NCI-H524 treated with DMSO at 0.1 percent for 48 hours (cell line): Measurements from ENCODE around the gene TMEM183A.
A peak's percentile ranks its signal among the peaks of the same experiment; 100 is the strongest.

ENCODE experiments used
- DNase-seq: peaks from one replicate; lab custom pipeline; 2025; lab: John Stamatoyannopoulos, UW

Gene TMEM183A

DNA sequence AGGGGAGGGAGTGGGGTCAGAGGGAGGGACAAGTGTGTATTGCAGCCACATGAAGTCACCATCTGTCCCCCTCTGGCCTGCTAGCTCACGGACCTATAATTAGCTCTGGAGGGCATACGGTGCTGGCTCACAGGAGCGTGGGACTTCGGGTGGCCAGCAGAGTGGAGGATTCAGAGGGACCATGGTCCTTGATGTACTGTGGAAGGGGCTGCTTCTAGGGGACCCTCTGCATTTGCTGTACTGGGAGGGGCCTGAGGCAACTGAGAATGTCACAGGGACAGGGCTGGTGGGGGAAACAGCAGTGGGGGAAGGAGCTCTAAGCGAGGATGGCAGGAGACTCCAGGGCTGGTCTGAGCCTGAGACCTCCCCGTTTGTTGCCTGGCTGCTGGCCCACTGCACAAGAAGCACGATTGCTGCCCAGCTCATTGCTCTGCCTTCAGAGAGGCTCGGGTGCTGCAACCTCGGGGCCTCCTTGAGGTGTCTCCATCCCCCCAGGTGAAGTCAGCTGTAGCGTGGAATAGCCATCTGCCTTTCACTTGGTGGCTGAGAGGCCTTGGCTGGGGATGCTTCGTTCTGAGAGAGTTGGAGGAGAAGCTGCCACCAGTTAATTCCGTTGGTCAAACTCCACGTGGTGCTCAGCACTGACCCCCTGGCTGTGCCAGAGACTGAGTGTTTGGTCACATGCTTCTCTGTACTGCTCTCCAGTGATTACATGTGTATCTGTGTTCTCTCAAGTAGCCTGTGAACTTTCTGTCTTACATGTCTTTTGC, 21.8 kb downstream of the TMEM183A start:
- peak; percentile 28 for DNase-seq

DNA sequence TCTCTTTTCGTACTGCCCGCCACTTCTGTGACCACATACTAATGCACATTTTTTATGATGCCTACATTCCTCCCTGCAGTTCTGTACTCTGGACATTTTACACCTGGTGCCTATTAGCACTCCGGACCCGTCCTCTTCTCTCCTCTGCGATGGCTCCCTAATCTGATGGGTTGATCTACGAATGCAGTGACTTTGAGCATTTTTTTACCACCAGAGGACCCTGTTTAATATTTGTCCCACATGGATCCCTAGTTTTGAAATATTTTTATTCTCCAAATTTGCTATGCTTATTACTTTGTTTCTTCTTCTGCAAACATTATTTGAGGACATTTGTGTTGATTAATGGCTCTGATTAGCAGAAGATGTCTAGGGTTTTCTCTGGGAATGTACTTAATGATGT, 24.3 kb downstream of the TMEM183A start:
- no peak for DNase-seq

DNA sequence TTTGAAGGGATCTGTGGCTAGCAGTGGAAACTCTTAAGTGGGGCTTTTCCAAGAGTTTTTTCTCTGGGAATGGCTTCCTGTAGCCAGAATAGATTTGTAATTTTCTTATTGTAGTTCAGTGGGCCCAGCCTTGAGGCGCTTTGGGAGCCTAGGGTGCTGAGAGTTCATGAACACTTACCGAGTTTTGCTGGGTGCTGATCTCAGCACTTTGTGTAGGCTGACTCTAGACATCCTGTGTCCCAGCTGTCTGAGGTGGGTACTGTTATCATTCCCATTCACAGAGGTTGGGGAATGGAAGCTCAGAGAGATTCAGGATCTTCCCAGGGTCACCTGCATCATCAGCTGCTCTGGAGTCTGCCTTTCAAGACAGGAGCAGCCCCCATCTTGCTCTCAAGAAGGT, 26.1 kb downstream of the TMEM183A start:
- no peak for DNase-seq

DNA sequence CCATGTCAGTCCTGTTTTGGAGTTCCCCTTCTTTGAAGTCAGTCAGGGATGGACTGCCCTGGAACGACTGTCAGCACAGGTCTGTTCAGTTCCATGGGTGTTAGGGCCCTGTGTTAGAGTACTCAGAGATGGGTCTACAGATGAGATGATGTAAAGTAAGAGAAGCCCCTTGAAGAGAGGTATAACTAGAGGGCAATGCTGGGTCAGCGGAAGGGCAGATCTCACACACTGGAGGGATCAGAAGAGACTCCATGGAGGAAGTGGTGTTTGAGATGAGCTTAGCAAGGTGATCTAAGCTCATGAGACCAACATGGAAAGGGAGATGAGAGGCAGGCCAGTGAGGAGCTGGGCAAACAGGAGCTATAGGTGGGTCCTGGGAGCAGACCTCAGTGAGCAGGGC, 26.7 kb downstream of the TMEM183A start:
- no peak for DNase-seq

DNA sequence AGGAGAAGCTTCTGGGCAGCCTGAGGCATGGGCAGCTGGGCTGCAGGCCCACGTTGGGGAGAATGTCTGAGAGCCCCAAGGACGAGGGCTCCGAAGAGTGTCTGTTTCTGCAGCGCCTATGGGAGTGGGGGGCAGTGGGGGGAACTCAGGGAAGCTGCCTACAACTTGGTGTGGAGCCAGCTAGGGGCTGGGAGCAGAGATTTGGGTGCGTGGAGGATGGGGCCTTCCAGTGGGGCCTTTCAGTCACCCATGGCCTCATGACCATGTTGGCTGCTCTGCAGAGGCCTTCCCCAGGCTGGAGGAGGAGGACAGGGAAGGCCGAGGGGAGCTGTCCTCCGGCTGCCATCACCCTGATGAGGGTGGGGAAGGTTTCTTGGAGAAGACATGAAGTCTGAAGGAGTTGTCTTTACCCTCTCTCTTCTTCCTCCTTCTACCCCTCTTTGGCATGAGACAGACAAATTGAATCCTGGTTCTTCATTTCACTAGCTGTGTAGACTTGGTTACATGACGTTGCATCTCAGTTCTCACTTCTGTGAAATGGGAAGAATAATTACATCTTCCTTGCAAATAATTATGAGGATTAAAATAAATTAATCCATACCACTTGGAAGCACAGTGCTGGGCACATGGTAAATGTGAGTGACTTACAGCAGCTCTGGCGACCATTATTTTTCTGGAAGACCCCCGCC, 27.4 kb downstream of the TMEM183A start:
- DNase-seq, result no peak

DNA sequence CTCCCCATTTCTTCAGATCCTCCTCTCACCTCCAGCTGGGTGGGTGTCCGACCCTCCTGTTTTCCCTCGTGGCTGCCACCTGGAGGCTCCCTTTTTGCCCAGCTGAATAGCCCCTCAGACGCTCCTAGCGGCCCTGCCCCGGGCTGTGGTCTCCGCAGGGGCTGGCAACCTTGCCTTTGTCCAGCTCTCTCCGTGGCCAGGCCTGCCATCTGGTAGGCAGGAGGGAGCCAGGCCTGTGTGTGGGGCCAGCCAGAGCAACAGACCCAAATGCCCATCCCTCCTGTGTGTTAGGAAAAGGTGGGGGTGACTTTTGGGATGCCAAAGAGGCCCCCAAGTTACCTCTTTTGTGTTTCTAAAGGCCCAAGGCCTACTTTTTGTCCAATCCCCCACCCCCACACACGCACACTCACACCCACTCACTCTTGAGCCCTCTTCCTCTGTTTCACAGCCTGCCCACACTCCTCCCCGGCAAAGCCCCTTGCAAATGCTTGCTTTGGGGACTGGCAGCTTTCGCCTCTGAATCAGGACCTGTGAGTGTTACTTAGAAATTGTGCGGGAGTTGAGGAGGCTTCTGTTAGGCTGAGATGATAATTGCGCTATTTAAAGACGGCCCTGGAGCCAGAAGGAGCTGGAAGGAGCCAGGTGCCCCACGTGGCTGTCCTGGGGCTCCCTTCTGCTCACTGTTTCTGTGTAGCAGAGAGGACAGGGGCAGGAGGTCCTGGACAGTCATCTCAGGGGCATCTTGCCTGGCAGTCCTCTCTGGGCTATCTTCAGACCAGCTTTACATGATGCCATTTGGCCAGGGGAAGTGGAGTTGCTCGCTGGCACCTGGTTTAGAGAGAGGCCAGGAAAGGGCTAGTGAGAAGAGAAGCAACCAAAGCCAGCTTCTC, 28.2 kb downstream of the TMEM183A start:
- no peak for DNase-seq

DNA sequence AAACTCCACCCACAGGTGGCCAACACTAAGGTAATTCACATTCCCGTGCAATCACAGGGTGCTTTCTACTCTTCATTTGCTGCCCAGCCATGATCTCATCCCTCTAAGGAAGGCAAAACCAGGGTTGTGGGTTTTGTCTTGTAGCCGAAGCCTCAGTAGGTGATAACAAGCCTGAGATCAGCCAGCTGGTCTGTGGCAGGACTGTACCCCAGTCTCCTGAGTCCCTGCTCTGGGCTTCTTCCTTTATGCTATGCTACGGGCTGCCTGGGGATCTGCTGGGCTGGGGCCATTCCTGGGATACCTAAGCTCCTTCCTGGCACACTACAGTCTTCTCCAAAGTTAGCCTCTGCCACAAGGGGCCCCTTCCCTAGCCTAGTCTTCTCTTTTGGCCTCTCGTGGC, 29.0 kb downstream of the TMEM183A start:
- no peak for DNase-seq

DNA sequence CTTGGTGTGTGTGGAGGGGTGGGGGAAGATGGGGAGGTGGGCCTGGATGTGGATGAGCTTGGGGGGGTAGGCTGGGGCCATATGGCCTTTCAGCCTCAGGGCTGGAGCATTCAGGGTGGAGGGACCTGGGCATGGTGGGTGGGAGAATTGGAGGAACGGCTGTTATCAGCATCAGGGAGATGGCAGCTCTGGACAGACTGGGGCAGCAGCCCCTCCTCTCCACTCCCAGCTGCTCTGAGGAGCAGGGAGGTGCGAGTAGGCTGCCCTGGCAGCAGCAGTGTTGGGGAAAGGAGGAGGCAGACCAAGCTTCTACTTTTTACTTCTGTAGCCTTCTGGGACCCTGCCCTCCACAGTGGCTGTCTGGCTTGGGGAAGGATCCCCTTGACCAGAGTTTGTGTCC, 29.4 kb downstream of the TMEM183A start:
- no peak for DNase-seq

DNA sequence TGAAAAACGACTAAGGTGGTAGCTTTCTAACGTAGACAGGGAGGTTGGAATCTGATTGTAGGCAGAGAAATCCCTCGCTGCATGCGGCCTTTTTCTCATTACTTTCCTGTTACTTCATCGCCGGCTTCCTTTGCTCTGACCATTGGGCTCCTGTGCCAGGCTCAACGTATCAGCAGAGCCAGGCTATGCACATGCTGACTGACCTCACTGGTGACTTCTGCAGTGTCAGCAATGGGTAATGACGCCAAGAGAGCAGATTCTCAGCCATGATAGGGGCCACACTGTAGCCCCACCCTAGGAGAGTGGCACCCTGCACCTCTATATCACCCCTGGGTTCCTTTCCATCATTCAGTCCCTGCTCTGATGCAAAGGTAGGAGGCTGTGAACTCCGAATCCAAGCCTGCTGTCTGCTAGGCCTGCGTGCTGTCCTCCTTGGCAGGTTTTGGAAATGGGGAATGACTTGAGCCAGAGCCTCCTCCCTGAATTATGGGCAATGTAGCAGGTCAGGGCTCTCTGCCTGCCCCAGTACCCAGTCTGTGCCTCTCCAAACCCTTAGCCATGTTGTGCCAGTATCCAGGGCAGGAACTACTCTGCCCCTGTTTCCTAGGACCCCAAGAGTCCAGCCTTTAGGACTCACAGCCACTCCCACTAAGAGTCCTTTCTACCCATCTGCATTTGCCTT, 30.5 kb downstream of the TMEM183A start:
- no peak for DNase-seq

DNA sequence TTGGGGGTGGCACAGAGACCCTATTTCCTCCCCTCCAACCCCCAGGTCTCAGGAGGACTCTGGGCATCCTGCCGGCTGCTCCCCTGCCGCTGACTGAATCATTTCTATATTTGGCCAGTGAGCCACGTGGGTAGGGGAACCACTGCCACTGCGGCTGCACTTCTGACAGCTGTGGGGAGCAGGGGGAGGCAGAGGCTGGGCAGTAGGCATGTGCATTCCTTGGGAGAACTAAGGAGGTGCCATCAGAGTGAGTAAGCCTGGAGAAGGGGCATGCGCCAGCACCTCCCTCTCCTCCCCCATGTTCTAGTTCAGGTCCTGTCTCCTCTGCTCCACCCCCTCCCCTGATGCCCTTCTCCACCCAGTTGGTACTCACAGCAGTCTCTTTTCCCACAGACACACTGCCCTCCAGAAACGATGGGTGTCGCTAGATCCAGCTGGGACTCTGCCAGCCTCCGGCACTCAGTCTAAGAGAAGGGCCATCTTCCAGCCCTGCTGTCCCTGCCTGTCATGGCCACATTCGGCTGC, 31.1 kb downstream of the TMEM183A start:
- no peak for DNase-seq

DNA sequence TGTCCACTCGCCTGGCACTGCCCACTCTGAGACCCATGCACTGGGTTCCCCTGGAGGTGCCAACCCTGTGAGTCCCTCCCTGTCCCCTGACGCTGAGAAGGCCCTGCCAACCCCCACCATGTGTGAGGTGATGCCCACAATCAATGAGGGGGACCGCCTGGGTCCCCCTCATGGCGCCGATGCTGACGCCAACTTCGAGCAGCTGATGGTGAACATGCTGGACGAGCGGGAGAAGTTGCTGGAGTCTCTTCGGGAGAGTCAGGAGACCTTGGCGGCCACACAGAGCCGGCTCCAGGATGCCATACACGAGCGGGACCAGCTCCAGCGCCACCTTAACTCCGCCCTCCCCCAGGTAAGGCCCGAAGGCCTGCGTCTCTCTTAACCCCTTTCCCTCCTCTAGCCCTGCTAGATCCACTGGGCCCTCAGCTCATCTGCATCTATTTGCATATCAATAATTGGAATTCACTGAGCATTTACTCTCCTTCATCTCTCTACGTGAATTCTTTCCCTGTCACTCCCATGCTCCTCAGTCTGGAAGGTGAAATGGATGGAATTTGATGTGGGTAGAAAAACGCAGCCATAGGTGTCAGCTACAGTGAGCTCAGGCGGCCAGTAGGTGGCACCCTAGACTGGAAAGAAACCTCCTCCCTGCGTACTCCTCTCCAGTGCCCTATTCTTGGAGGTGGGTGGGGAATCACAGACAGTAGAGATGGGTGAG, 31.9 kb downstream of the TMEM183A start:
- no peak for DNase-seq

DNA sequence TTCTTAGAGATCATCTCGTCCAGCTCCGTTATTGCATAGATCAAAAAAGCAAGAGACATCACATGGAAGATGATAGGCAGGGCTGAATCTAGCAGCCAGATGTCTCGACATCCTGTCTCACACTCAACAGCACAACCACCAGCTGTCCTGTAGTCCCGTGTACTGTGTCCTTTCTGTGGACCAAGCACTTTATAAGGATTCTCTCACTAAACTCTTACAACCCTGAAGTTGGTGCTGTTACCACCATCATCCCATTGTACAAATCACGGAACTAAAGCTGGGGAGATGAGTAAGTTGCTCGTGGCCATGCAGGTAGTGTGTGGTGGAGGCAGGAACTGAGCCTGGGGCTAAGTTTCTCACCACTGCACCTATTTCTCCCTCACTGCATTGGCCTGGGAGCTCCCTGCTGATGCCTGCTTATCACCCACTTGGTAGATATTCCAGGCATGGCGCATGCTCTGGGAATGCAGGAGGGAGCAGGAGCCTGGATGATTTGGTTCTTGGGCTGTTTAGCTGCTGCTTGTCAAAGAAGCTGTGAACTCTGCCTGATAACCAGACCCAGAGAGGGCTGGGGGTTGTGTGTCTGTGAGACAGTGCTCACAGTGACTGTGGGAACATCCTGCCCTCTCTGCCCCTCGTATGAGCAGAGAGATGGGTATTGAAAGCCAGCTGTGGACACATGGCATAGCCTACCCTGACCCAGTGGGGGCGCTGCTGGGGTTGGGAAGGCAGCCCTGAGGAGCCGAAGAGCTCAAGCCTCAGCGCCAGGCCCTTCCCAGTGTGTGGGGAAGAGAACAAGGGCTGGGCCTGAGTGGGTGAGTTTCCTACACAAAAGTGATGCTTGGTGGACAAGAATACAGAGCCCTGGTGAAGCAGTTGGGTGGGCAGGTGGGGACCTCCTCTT, 32.7 kb downstream of the TMEM183A start:
- peak; percentile 77 for DNase-seq

DNA sequence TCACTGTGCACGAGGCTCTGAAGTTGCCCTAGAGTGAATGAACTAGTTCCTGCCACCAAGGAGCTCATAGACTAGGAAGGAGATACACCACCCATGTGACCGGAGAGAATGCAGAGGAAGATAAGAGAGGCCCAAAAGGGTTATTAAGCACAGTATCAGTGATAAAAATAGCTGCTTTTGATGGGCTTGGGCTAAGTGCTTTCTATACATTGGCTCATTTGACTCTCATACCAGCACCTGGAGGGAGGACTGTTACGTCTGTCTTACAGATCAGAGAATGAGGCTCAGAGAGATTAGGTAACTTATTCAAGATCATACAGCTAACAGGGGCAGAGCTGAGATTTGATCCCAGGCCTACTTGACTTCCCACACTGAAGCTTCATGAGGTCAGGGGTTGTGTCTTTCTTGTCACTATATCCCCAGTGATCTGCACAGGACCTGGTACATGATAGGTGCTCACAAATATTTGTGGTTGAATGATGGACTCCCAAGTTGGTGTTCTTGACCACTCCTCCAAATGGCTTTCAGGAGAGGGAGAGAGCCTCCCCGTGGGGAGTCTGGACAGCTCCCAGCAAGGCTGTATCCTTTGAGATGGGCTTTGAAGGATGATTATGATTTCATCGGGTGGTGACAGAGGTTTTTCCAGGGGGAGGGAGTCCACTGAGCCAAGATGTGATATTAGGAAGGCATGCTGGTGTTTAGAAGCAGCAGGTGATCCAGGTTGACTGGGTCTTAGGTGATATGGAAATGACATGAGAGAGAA, 33.5 kb downstream of the TMEM183A start:
- no peak for DNase-seq

DNA sequence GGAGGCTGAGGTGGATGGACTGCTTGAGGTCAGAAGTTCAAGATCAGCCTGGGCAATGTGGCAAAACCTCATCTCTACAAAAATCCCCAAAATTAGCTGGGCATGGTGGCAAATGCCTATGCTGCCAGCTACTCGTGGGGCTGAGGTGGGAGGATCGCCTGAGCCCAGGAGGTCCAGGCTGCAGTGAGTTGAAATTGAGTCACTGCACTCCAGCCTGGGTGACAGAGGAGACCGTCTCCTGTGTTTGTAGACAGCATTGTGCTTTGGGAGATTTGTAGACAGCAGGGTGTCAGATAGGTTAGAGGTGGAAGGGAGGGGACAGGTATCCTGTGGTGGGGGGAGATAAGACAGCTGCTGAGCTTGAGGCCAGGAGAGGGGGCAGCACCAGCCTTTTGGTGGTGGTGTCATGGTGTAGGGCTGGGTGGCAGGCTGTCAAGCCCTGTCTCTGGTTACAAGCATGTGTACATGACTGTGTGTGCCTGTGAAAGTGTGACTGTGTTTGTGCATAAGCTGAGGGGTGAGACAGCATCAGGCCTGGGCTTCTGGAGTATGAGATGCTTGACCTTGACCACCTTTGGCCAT, 34.3 kb downstream of the TMEM183A start:
- DNase-seq, result no peak

DNA sequence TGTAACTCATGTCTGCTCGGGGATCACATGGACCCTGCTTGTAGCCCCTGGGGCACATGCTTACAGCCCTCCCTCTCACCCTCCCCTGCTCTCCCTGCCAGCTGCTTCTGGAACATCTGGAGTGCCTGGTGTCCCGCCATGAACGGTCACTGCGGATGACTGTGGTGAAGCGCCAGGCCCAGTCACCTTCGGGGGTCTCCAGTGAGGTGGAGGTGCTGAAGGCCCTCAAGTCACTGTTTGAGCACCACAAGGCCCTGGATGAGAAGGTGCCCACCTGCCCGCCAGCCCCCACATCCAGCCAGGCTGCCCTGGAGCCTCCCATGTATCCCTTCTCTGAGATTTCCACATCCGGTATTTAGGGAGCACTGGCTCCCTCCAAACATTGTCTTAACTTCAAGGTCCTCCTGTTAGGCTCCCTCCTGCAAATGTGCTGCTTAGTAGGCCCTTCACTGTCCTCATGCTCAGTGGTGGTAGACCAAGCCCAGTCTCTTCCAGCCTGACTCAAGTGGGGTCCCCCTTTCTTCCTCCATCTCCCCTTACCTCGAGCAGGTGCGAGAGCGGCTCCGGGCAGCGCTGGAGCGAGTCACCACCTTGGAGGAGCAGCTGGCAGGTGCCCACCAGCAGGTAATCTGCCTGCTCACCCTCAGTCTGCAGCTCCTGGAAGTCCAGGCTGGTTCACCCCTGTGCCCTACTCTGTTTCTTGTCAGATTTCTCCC, 36.8 kb downstream of the TMEM183A start:
- DNase-seq, result no peak

DNA sequence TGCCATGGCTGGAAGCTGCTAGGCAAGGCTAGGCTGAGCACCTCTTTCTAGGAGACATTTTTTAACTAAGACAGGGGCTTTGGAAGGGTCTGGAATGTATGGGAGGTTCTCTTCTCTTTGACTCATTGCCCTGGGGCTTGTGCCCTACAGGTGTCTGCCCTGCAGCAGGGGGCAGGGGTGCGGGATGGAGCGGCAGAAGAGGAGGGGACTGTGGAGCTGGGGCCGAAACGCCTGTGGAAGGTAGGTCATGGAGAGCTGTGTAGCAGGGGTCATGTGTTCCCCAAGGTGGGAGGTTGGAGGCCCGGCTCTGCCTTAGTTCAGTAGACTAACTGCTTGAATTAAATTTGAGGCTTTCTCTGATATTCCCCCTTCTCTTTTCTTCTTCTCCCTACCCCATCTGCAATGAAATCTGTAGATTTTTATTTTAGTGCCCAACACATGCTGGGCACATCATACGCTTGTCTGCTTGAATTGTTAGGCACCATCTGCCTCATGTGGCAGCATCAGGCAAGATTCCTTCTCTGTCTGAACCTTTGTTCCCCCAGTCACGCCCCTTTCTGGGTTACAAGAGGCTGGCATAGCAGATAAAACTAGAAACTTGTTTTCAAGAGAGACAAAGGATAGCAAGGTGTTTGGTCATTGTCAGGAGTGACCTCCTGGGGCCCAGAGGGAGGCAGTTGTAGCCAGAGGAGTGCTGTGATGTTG, 37.5 kb downstream of the TMEM183A start:
- no peak for DNase-seq

DNA sequence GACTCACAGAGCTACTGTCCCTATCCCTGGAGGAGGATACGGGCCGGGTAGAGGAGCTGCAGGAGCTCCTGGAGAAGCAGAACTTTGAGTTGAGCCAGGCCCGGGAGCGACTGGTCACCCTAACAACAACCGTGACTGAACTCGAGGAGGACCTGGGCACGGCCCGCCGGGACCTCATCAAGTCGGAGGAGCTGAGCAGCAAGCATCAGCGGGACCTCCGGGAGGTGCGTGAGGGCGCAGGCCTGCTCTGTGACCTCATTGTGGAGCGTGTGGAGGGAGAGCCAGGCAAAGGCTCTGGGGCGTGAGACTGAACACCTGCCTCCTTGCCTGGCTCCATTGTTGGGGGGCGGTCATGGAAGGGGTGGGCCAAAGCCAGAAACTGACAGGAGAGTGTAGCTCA, 38.2 kb downstream of the TMEM183A start:
- no peak for DNase-seq
